NCI-H187 (cell line): Measurements from ENCODE around the gene TMEFF2.
A peak's percentile ranks its signal among the peaks of the same experiment; 100 is the strongest.

ENCODE experiments used
- DNase-seq, 2 experiments: peaks; one replicate each; lab custom pipeline; 2025; lab: John Stamatoyannopoulos, UW

Gene TMEFF2

DNA sequence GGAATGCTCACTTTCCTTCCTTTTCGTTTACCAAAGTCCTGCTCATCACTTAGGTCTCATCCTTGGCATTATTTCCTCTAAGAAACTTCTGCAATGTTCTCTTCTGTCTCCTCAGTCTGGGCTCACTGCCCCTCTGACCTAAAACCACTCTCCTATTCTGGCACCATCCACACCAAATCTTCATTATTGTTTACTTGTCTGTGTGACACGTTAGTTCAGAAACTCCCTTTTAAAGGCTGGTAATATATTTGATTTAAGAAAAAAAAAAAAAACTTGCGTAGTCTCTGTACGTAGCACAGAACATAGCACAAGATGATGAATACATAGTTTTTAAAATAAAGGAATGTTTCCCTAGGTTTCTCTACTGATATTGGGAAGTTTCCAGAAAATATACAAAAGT is 229.0 kb downstream of the TMEFF2 start:
- no peak for DNase-seq

DNA sequence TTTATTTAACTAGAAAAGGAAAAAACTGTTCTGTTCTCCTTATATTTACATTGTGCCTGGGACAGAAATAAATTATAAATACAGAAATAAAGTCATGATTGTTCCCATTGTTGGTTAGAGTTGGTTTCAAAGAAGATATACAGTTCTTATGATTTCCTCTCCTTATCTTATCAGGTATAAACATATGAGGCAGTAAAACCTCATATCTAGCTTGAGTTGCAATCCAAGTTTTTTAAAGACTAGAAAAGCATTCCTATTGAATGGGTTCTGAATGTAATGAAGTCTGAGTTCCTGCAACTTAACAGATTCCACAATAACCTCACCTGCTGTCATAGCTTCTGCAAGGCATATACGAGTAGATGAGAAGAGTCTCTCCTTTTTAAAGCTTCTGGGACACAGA is 233.2 kb downstream of the TMEFF2 start:
- DNase-seq, result no peak

DNA sequence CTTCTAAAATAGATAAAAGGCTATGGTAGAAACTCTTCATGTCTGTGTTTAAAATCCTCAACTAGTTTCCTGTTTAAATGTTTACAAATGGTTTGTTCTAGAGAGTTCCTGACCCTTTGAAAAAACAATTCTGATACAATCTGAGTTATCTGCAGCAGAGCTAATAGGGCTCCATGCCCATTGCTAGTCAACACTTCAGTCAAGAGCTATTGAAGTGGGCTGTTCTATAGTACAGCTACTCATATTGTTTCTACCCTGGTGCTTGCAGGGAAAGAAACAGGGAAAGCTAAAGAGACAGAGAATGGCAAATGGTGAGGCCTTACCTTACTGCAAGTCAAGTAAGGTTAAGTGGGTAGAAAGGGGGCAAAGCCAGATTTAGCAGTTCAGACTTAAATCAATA is 235.5 kb downstream of the TMEFF2 start:
- peak in 1 of 2 experiments; percentile 39 for DNase-seq

DNA sequence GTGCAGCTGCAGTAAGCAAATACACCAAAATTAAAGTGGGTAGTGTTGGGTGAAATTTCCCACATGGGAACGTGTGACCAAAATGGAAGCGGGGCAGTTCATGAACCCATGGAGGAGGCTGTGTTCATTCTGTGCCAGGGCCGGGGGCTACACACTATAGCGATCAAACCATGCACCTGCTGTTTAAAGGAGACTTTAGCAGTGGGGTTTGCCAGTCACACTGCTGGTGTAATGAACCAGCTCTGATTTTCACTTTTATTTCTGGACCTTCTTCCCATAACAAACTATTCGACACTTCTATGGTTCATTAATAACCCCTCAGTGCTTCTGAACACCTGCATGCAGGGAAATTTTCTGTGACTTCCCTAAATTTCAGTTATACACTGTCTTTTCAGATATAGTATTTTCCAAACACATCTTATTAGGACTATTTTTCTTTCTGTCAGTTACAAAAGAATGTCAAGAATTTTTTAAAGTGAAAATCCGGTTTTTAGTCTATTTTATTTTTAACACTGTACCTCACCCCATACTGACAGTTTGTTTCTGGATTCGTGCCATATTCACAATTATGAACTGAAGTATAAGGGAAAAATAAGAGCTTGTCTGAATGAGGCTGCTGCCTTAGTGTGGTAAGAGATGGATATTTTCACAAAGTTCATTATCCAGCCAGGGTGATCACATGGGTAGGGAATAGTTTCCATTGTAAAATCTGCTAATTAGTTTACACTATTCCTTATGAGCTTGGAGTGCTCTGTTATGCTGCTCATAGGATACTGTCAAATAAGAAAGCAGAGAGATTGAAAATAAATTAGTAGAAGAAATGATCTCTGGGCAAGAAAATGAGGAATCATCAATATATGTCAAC is 236.5 kb downstream of the TMEFF2 start:
- DNase-seq, result no peak

DNA sequence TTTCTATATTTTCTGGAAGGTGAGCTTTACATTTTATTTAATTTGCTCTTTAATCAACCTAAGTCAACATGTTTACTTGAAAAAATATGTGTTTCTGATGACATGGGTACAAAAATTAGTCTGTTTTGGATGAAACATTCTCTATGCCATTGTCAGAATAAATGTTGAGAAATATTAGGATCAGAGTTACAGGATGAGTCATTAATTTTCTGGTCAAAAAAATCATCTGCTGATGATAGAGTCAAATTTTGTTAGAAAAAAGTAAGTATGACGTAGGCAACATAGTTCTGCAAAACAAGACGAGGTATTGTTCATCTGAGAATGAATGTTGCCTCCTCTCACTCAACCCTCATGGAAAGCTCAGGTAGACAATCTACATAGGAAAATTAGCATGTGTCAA is 240.3 kb downstream of the TMEFF2 start:
- DNase-seq, result no peak

DNA sequence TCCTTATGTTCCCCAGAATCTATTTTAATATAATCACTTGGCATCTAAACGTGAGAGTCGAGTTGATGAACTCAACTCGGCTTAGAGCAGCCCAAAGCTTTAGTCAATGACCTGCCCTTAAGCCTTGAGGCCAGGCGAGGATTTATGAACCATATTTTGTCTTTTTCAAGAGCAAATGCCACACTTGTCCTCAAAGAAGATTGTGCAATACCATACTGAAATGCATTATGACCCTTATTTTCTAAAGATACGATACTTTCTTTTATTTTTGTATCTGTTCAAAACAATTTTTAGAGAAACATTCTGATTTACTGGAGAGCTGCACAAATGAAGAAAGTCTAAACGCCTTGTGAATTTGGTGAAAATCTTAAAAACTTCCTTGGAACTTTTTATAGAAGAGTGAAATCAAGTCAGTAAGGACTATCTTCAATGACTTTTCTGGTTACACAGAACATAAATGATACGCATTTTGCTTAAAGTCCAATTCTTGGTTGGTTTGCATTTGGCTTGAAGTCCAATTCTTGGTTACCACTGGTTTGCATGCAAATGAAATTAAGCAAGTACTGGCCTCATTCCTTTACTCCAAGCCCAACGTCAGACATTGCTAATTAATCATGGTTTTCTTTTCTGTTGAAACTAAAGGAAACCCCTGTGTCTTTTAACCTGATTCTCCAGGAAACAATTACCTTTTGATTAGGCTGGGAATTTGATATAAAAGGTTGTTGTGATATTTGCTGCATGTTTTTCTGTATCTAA is 242.0 kb downstream of the TMEFF2 start:
- no peak for DNase-seq

DNA sequence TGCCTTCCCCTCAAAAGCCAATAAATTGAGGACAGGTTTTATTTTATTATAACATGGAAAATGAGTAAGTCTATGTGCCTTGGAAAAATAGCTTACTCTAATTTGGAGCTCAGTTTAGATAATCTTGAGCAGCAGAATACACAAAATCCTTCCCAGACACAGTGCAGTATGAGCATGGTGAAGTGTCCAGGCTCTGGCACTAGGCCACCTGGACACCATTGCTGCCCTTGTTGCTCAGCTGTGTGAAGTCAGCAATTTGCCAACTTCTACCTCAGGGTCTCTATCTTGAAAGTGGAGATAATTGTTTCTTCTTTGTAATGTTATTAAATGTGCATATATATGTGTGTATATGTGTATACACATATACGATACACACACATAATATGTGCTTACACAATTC is 242.9 kb downstream of the TMEFF2 start:
- DNase-seq, result no peak

DNA sequence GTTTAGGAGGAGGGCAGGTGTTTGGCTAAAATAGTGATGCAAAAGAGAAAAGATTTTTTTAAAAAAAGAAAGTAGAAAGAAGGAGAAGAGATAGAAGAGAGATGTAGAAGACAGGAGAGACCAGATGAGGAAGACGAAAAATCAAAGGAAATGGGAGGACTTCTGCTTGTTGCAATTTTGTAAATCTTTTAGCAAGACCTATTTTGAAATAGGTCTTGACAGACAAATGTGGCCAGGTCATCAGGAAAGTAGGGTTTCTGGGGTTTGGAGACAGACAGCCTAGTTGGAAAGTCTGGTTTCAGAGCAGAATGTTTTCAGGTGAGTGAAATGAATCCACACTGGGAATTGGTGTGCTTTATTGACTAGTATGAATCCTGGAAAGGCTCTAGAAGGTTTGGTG is 243.4 kb downstream of the TMEFF2 start:
- DNase-seq, result no peak

DNA sequence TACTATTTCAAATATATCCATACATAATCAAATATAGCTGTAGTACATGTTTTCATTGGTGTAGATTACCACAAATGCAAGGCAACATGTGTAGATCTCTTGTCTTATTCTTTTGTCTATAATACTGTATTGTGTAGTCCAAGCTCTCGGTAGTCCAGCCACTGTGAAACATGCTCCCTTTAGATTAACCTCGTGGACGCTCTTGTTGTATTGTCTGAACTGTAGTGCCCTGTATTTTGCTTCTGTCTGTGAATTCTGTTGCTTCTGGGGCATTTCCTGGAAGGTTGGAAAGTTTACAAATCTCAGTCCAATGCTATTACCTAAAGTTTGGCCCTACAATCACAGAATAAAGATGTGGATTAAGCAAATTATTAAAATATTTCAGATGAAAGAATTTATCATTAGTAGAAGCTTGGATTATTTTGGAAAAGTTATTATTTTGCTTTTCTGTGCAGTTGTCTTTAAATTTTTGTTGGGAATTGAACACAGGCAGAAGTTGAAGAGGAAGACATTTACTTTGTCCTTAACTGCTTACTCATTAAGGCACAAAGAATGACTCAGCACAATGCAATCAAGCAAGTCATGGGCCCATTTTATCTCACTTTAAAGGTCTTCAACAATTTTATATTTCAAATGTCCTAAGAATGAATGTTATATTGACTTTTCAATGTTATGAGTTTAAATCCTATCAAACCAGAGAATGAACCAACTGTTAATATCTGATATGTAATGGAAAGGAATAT is 244.4 kb downstream of the TMEFF2 start:
- DNase-seq, result no peak

DNA sequence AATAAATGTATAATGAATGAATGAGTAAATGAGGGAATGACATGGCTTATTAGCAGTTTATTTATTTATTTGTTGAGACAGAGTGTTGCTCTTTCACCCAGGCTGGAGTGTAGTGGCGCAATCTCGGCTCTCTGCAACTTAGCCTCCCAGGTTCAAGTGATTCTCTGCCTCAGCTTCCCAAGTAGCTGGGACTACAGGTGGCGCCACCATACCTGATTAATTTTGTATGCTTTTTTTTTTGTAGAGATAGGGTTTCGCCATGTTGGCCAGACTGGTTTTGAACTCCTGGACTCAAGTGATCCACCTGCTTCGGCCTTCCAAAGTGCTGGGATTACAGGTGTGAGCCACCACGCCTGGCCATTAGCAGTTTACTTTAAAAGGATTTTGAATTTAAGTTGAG is 247.5 kb downstream of the TMEFF2 start:
- no peak for DNase-seq

DNA sequence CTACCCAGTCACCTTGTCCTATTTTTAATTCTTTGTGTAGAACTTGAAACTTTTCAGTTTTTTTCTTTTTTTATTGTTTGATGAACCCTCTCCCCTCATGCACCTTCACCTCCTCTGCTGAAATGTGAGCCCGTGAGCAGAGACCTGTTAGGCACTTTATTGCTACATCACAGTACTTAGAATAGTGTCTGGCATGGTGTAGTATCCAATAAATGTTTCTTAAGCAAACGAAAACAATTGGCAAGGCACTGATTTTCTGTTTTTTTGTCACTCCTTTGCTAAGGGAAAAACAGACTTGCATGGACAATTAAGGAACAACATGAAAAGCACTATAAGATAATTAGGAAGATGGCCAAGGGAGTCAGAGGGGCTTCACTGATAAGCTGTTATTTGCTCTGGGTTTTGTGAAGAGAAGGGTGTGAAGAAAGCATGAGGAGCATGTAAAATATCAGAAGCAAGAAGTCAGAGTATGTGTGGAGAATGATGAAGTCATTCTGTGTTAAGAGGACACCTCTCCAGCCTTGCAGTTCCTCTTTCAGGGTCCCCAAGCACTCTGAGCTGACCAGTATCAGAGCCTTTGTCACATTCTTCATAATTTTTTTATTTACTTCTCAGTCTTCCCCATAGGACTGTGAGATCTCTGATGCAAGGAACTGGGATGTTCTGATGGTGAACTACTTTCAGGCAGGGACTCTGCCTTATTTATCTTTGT is 248.1 kb downstream of the TMEFF2 start:
- no peak for DNase-seq

DNA sequence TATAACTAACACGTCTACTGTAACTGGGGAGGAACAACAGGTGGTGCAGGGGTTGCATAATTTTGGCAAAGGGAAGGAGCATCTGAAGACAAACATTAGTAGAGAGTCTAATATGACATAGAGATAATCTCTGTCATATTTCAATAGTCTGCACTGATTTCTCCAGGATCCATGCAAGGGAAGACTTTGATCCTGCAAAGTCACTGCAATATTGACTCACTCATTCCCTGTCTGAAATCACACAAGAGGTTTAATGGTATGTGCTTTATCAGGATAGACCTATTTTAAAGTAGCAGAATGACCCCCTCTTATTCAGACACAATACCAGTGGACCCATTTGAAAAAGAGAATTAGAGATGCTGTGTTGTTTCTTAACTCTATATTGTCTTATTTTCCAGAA is 249.1 kb downstream of the TMEFF2 start:
- no peak for DNase-seq

DNA sequence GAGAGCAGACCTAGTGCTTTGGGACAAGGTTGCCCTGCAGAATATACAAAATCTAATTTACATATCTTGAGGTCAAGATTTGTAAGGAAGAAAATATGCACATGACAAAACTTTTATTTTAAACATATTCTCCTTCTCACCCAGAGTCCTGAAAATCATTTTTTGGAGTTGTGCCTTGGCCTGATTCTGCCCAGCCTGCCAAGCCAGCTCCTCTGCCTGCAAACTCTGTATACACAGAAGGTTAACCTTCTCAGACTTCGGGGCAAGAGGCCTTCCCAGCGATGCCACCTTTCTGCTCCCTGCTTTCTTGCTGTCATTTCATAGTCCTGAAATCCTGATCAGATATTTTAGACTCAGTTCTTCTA is 252.0 kb downstream of the TMEFF2 start:
- no peak for DNase-seq

DNA sequence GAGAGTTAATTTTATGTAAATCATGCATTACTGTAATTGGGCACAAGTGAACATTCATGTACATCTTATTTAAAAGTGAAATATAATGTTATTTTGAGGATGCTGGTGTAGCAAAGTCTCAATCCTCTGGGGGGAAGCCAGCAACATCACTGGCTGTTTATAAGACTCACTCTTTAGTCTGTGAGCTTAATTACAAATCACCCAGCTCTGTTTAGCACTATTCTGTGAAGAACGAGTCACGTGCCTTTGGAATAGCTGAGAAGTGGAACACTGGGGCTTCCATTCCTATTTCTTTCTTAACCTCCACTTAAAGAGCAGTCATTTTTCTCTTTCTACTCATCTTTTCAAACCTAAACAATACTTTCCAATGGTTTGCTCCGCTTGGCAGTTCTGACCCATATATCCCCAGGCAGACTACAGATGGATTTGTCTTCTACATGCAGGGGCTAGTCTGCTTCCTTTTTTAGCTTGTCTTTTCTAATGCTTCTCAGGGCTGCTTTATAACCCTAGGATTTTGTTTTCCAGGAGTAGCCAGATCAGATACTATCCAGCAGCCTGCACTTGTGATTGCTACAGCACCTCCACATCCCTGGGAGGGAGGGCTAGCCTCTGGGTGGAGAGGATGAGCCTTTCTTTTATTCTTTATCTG is 252.5 kb downstream of the TMEFF2 start:
- no peak for DNase-seq

DNA sequence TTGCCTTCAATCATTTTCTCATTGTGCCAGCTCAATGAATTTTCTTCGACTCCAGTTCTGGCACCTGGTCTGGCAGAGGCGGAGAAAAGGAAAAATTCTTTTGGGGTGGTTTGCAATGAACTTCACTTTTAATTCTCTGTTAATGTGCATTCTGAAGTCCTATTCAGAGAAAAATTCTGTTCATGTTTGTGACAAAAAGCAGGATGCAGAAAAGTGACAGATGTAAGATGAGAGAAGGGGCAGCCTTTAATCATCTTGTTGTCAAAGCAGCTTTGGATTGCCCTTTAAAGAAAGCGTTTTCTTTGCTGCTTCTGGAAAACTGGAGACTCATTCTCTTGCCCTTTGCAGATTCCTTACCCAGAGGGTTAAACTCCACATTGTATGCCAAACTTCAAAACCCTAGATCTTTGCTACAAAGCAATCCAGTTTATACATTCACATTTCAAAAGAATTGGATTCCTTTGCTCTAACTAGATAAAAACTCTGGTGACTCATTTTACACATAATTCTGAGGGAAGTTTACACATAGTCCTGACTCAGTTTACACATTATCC is 253.3 kb downstream of the TMEFF2 start:
- DNase-seq, result no peak

DNA sequence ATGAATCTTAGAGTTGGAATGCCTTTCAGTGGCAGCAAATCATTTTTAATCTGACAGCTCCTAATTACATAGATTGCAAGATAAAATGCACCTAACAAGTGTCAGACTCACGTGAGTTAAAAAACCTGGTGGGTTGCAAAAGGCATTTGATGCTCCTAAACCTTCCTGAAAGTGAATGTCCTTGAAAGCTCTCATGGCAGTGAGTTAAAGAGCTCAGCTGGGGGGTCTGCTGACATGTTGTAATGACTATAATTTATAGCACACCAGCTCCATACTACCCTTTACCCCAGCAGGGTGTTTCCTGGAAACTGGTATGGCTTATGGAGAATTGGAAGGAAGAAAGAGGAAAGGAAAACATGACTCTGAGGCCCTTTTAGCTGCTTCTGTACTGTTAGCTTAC is 256.0 kb downstream of the TMEFF2 start:
- DNase-seq, result no peak

DNA sequence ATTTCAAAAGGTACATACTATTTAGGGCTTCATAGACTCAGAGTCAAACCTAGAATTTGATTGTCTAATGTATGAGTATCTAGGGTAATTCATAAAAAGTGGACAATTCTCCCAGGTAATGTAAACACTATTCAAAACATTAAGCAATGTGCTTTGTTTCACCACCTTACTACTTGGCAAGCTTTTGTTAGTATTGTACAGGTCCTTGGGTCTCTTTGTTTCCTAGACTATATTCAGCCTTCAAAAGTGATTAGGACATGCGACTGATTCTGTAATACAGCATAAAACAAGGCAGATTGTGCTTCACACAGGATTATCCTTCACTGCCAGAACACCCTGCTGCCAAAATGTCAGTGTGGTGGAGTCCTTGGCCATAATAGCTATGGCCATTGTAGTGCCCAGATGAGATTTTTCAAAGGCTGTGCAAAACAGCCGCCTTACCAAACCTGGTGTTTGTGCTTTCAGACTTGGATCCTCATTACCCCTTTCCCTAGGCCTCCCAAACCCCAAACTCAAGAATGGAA is 257.8 kb downstream of the TMEFF2 start:
- DNase-seq, result no peak

DNA sequence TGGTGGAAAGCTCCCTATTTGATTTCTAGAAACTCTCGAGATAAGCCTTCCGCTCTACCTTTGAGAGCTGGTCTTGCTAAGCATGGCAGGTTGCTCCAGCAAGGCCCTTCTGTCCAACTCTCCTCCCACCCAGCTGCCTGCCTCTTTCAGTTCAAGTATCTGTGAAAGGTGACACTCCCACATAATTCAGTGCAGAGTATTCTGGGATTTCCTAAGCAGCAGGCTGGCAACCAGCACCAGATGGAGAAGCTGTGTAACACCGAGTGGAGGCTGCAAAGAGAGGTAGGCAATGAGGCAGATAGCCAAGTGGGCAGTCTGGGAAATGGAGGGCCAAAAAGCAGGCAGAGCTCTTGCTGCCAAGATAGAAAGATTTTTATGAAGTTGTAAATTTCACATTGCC is 259.5 kb downstream of the TMEFF2 start:
- DNase-seq, result peak; percentile 3 to 72

DNA sequence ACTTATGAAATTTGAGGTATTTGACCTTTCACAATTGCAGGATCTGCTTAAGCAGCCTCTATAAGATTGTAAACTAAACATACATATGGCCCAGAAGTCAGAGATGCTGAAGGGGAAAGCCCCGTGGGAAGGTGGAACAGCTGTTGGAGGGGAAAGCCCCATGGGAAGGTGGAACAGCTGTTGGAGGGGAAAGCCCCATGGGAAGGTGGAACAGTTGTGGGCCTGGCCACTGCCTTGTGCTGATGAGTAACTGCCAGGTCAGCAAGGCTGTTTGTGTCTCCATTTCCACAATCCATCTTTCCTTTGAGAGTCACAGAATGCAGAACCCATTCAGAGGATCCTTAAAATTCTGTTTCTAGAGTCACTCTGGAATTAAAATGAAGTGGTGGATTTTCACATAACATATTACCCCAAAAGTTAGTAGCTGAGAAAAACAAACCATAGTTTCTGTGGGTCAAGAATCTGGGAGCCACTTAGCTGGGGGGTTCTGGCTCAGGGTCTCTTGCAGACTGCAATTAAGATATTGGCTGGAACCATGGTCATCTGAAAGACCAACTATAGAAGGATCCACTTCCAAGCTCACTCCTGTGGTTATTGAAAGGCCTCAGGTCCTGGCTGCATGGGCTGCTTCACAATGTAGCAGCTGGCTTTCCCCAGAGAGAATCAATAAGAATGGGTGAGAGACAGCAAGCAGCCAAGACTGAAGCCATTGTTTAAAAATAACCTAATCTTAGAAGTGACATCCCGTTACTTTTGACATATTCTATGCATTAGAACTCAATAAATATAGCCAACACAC is 261.2 kb downstream of the TMEFF2 start:
- no peak for DNase-seq

DNA sequence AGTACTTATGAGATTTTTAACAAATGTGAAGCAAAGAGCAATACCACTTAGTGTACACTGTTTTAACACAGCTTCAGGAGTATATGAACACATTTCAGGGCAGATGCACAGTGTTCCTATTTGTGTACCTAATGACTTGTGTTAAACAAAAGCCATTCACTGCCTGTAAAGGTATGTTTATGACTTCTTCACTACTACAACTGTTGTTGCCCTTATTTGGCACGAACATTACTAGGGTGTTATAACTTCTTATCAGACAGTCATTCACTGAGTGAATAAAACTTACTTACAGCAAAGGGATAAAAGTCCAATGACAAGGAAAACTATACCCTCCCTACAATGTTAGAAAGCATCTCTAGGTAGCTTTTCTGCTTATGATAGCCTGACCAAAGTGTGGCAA is 262.4 kb downstream of the TMEFF2 start:
- no peak for DNase-seq
